Fibroblast of skin of left quadriceps (primary cell): ENCODE results near the gene NELFA.
"Not testable (repeated sequence)": the region's sequence is repeated elsewhere in the genome, so short reads cannot be mapped to it uniquely, and the experiment has no call there.

Source experiments
- DNase-seq, 2 experiments: peaks; one replicate each; pipeline ENCODE4 v3.0.0-alpha.2; 2013; ENCODE audit warnings: low read depth in 2 of 2

The NELFA gene

DNA sequence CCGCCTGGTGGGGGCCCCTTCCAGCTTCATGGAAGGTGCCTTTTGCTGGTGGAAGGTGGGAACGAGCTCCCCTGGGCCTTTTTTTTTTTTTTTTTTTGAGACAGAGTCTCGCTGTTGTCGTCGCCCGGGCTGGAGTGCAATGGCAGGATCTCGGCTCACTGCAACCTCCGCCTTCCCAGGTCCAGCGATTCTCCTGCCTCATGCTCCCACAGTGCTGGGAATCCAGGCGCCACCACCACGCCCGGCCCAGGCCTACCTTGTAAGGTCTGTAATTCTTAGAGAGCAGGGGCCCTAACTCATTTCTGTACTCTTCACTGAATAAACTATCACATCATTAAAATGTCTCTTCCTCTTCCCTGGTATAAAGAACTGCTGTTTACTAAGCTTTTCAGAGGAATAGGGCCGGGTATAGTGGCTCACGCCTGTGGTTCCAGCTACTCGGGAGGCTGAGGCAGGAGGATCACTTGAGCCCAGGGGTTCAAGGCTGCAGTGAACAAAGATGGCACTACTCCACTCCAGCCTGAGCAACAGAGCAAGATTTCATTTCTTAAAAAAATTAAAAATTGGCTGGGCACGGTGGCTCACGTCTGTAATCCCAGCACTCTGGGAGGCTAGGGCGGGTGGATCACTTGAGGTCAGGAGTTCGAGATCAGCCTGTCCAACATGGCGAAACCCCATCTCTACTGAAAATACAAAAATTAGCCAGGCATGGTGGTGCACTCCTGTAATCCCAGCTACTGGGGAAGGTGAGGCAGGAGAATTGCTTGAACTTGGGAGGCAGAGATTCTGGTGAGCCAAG lies 14.9 kb downstream of the NELFA start:
- DNase-seq, result not testable (repeated sequence)

- DNase-seq, result no peak
These were observed 15.6 kb downstream of the NELFA start for GRCh38 chr4:1993169-1993516.

- no peak for DNase-seq
These were observed 16.2 kb downstream of the NELFA start for GRCh38 chr4:1992468-1993168.

DNA sequence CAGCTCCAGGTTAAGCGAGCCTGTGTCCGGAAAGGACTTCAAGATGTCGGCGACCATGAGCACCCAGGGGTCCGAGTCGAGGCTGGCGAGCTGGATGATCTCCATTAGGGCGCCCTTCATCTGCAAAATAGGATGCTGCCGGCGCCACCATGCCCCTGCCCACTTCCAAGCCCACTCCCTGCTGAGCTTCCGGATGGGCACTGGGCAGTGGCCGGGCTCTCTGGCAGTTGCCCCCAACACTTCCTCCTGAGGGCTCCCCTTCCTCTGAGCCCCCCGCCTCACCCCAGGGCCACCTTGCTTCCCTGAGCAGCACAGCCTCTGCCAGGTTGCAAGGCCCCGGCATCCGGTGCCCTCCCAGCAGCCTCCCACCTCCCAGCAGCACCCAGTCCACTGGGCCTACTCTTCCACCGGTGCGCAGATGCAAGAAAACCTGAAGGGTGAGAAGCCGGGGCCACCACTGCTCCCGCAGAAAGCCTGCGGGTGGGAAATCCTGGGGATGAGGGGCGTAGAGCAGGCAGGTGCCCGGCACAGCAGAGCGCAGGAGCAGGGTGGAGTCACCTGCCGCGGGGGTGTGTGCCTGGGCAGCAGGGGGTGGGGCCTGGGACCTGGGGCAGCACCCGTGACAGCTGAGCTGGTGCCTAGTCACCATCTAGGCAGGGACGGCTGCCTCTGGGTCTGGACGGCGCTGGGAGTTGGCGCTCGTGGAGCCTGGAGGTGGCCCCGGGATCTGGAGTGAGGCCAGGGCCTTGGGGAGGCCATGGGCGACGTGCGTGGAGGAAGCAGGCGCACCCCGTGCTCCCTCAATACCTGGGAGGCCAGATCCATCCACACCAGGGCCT lies 17.0 kb downstream of the NELFA start:
- no peak for DNase-seq

GRCh38 chr4:1991087-1991486 lies 17.7 kb downstream of the NELFA start:
- DNase-seq, result no peak

GRCh38 chr4:1990676-1991075 lies 18.1 kb downstream of the NELFA start:
- DNase-seq, result no peak

- no peak for DNase-seq
These were observed 18.5 kb downstream of the NELFA start for GRCh38 chr4:1990348-1990645.

GRCh38 chr4:1989533-1990347 lies 19.0 kb downstream of the NELFA start:
- DNase-seq, result no peak

DNA sequence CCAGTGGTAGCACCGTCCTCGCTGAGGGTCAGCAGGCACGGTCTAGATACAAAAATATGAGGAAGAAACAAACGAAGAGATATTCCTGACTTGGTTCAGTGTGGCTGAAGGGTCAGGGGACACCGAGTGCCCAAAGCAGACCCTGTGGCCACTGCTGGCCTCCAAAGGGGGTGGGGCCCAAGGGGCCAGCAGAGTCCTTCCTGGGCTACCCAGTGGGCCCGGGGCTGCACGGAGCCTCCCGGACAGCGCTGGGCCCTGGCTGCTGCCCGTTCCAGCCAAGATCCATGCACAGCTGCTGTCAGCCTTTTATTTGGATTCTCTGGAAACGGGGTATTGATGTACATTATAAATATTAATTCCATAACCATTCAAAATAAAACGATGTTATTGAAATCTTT lies 20.4 kb downstream of the NELFA start:
- no peak for DNase-seq

DNA sequence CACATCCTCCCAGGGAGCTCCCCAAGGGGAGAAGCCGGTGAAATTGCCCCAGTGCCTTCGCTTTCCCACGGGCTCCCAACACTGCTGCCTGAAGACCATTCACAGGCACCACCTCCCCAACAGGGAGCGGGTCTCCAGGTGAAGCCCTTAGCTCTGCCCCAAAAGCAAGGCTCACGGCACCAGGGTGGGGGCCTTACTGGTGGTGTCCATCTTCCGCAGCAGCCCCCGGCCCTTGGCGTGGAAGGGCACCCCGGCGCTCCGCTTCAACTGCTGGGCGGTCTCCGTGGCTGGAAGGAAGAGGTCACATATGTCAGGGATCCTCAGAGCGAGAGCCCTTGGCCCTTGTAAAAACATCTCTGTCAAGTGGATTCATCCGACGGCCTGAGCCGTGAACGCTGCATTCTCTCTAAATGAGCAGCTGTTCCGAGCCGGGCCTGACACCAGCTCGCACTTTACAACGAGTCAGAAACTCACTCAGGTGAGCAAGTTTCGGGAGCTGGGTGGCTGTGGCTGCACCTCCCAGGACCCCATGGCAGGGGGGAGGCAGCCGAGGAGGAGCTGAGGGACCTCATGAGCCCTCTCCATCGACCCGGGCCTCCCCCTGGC lies 20.9 kb downstream of the NELFA start:
- DNase-seq, result no peak

- no peak for DNase-seq
These were observed 21.5 kb downstream of the NELFA start for GRCh38 chr4:1987296-1987695.

- DNase-seq, result no peak
These were observed 22.1 kb downstream of the NELFA start for GRCh38 chr4:1986578-1987210.

DNA sequence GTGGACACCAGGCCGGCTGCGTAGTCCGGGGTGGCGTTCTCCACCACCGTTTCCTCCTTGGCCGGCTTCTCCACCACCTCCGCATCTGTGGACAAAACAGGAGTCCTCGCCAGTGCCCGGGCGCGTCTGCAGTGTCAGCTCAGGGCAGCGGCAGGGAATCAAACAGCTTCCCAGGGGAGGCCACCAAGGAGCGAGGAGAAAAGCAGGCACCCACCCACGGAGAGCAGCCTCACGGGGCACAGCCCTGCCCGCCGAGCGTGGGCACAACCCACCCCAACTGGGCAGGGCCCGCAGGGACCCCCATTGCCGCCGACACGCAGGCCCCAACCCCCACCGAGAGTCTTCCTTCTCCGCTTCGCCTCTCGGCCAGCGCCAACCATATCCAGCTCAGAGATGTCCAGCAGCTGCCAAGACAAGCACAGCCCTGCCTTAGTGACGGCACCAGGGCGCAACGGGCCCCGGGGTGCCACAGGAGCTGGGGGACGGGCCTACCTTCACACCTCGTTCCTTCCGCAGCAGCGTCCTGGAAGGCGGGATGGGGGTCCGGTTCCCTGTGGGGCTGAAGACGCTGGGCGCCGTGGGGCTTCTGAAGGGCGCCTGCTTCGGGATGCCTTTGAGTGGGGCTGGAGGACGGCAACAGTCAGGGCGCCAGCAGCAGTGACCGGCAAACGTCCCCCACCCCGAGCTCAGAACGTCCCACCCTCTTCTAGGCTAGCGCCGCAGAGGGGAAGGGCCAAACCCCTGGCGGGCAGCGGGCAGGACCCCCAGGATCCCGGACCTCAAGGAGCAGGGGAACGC lies 22.8 kb downstream of the NELFA start:
- no peak for DNase-seq

DNA sequence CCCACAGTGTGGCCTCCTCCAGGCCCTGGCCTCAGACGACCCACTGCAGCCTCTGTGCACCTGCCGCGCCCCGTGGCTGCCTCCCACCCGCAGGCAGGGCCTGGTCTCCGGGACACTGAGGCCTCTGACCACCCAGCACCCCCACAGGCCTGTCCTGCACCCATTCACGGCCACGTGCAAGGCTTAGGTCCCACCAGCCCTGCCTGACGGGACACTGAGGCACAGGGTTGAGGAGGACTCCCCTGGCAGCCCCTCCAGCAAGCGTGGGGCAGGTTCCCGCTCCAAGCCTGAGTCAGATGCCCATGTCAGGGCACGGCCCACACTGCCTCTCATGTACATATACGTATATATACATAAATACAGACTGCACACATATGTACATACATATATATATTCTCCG lies 23.5 kb downstream of the NELFA start:
- no peak for DNase-seq

GRCh38 chr4:1984406-1985191 lies 24.2 kb downstream of the NELFA start:
- DNase-seq, result no peak

GRCh38 chr4:1983846-1984405 lies 24.8 kb downstream of the NELFA start:
- DNase-seq, result no peak

DNA sequence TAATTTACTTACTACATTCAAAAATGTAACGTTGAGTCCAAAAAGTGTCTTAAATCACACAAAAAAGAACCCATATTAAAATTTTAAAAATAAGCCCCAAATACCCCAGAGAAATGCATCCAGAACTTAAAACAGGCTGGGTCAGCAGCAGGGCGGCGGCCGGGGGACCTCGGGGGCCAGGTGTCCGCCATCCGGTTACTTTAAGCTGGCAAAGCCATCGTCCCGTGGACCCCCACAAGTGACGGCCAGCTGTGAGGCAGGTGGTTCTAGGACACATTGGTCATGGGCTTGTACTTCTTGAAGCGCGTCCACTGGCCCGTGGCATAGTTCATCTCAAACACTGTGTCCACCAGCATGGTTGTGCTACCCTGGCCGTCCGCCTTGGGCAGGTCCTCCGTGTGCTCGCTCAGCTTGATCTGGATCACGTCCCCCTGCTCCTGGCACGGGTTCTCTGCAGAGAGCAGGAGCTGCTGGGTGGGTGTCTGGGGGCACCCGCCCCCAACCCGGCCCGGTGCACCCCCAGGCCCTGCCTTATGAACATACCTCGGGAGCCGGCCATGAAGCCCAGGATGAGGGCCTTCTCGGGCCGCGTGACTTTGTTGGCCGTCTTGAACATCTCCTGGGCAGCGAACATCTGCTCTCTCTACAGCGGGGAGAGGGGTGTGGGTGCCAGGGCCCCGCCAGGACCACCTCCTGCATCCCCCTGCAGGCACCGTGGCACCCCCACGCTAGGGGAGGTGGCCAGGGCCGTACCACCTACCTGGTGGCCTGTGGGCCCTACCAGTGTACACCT lies 25.5 kb downstream of the NELFA start:
- DNase-seq, result no peak
